ENCODE results near the gene SLC25A44. TPM values are rescaled to one million over a fixed set of nuclear protein-coding genes. Genes with fewer than 3 reads are reported as not detected.
A peak's percentile ranks its signal among the peaks of the same experiment; 100 is the strongest.

The SLC25A44 gene
- total RNA-seq, 2 experiments from 2014 or later: 11.6 to 13.0 TPM

GRCh38 chr1:156251527-156251926, 57.6 kb downstream of the SLC25A44 start:
- Mint-ChIP-seq H3K4me3 (no peak overlapping the region), H3K27ac (no peak overlapping the region), H3K9me3 (no peaks in the 10 kb centered on the region), H3K27me3 (no peaks in the 10 kb centered on the region), H3K36me3 (ENCODE audit: low read depth) (peaks cover 44% of the 10 kb centered on the region), H3K4me1 (ENCODE audit: low read depth) (peaks cover under 1% of the 10 kb centered on the region)
- CTCF ChIA-PET: no interaction called here
- no peak for TF ChIP-seq CTCF (IDR thresholded peaks at IDR 0.05)
- POLR2A ChIA-PET: interaction anchor here (0.7 to 1.3 kb wide), 2 partner anchors 18 to 39 kb away, joined by 3 to 6 read pairs; partner anchors contain the start of gene PMF1
- Histone ChIP-seq H3K9me3 (ENCODE audit: control insufficient read depth in 1 of 2, insufficient read depth in 1 of 2, low read length in 2 of 2) (no peaks in the 10 kb centered on the region), H3K36me3 (ENCODE audit: insufficient read depth, low read length) (peaks cover 71% of the 10 kb centered on the region), H3K27ac (ENCODE audit: low read depth in 1 of 2, low read length in 2 of 2) (no peak overlapping the region), H3K27me3 (ENCODE audit: control insufficient read depth in 1 of 2, insufficient read depth in 2 of 2, low read length in 2 of 2) (no peaks in the 10 kb centered on the region), H3K4me1 (ENCODE audit: insufficient read depth, low read length) (peaks cover 9% of the 10 kb centered on the region), H3K4me3 (ENCODE audit: low read length) (no peak overlapping the region)
- no peak for ATAC-seq (ENCODE audit: poor library complexity)
- DNase-seq: no peak
- intact Hi-C loops (cut with DNase I, micrococcal nuclease): no loop called here

GRCh38 chr1:156253634-156254033, 59.7 kb downstream of the SLC25A44 start:
- H3K27me3 Mint-ChIP-seq: no peaks in the 10 kb centered on the region
- H3K27ac ChIP-seq (ENCODE audit: low read depth in 1 of 2, low read length in 2 of 2): no peak overlapping the region
- no peaks in the 10 kb centered on the region for H3K4me1 Mint-ChIP-seq (ENCODE audit: low read depth)
- no peak overlapping the region for H3K4me3 Mint-ChIP-seq
- peak overlapping the region; percentile 18 for H3K27ac Mint-ChIP-seq
- POLR2A ChIA-PET: no interaction called here
- DNase-seq (no peak), ATAC-seq (ENCODE audit: poor library complexity) (no peak)
- no peaks in the 10 kb centered on the region for H3K27me3 ChIP-seq (ENCODE audit: control insufficient read depth in 1 of 2, insufficient read depth in 2 of 2, low read length in 2 of 2)
- H3K36me3 ChIP-seq (ENCODE audit: insufficient read depth, low read length): peaks cover 91% of the 10 kb centered on the region
- CTCF ChIA-PET: no interaction called here
- peaks cover 65% of the 10 kb centered on the region for H3K36me3 Mint-ChIP-seq (ENCODE audit: low read depth)
- no peaks in the 10 kb centered on the region for H3K9me3 ChIP-seq (ENCODE audit: control insufficient read depth in 1 of 2, insufficient read depth in 1 of 2, low read length in 2 of 2)
- intact Hi-C loops (cut with DNase I, micrococcal nuclease): no loop called here
- no peak overlapping the region for H3K4me3 ChIP-seq (ENCODE audit: low read length)
- H3K4me1 ChIP-seq (ENCODE audit: insufficient read depth, low read length): peaks cover 9% of the 10 kb centered on the region
- H3K9me3 Mint-ChIP-seq: no peaks in the 10 kb centered on the region
- no peak for TF ChIP-seq CTCF (IDR thresholded peaks at IDR 0.05)

GRCh38 chr1:156257711-156258110, 63.8 kb downstream of the SLC25A44 start:
- CTCF ChIA-PET: no interaction called here
- Mint-ChIP-seq H3K4me3 (no peak overlapping the region), H3K36me3 (ENCODE audit: low read depth) (peaks cover 81% of the 10 kb centered on the region), H3K27me3 (no peaks in the 10 kb centered on the region), H3K4me1 (ENCODE audit: low read depth) (no peaks in the 10 kb centered on the region), H3K27ac (no peak overlapping the region), H3K9me3 (no peaks in the 10 kb centered on the region)
- intact Hi-C loops (cut with DNase I, micrococcal nuclease): no loop called here
- DNase-seq (no peak), ATAC-seq (ENCODE audit: poor library complexity) (no peak)
- H3K36me3 ChIP-seq (ENCODE audit: insufficient read depth, low read length): peaks cover 87% of the 10 kb centered on the region
- no peaks in the 10 kb centered on the region for H3K27me3 ChIP-seq (ENCODE audit: control insufficient read depth in 1 of 2, insufficient read depth in 2 of 2, low read length in 2 of 2)
- H3K27ac ChIP-seq (ENCODE audit: low read depth in 1 of 2, low read length in 2 of 2): no peak overlapping the region
- no peak for TF ChIP-seq CTCF (IDR thresholded peaks at IDR 0.05)
- no peak overlapping the region for H3K4me3 ChIP-seq (ENCODE audit: low read length)
- no peaks in the 10 kb centered on the region for H3K9me3 ChIP-seq (ENCODE audit: control insufficient read depth in 1 of 2, insufficient read depth in 1 of 2, low read length in 2 of 2)
- H3K4me1 ChIP-seq (ENCODE audit: insufficient read depth, low read length): no peaks in the 10 kb centered on the region
- POLR2A ChIA-PET: no interaction called here

Data from CD4-positive, alpha-beta T cell (primary cell).